LNCaP clone FGC (cell line): Measurements from ENCODE around the gene C3.
A peak's percentile ranks its signal among the peaks of the same experiment; 100 is the strongest.

Source experiments
- DNase-seq: peaks from one replicate; pipeline ENCODE4 v3.0.0-alpha.2; 2011; ENCODE audit warnings: low read depth
- H3K4me3 ChIP-seq: 2 replicates; pipeline ENCODE4 v1.5.1; 2011; ENCODE audit warnings: mild to moderate bottlenecking, low read depth, low read length, control low read depth
- CTCF ChIP-seq: IDR thresholded peaks from 2 replicates; pipeline ENCODE4 v1.5.1; 2012; ENCODE audit warnings: mild to moderate bottlenecking; ENCODE audit not compliant: control insufficient read depth, insufficient read depth; ENCODE audit errors: extremely low read depth

Gene C3

GRCh38 chr19:6737873-6738786, 17.7 kb upstream of the C3 start:
- peak; percentile 72 for TF ChIP-seq CTCF
- H3K4me3 ChIP-seq = no peak overlapping the region
- DNase-seq = peak; percentile 100

GRCh38 chr19:6737284-6737872, 16.9 kb upstream of the C3 start, which contains the start of gene GPR108:
Gene GPR108 (minus strand): TSS chr19:6737580. CDS start chr19:6737576, 4 bp downstream.
- DNase-seq = no peak
- no peak for TF ChIP-seq CTCF

GRCh38 chr19:6736917-6737283, 16.4 kb upstream of the C3 start:
- peak overlapping the region; percentile 97 for H3K4me3 ChIP-seq

More at GRCh38 chr19:6737284-6737872, 16.9 kb upstream of the C3 start, which contains the start of gene GPR108:
- peak within 1 kb of the TSS; percentile 97 for H3K4me3 ChIP-seq

GRCh38 chr19:6736169-6736916, 15.9 kb upstream of the C3 start:
- peak overlapping the region; percentile 97 for H3K4me3 ChIP-seq
- peak; percentile 45 for TF ChIP-seq CTCF
- no peak for DNase-seq

More at GRCh38 chr19:6736917-6737283, 16.4 kb upstream of the C3 start:
- DNase-seq = no peak
- TF ChIP-seq CTCF = no peak

- no peak for TF ChIP-seq CTCF
- DNase-seq = no peak
- H3K4me3 ChIP-seq = no peak overlapping the region; the same call in 1 of the 2 replicates
Observed at GRCh38 chr19:6735181-6735911, 14.9 kb upstream of the C3 start.

- TF ChIP-seq CTCF = no peak
- no peak overlapping the region for H3K4me3 ChIP-seq
- no peak for DNase-seq
Observed at GRCh38 chr19:6734096-6734696, 13.7 kb upstream of the C3 start.
